Tongue (tissue), 2 donors: ENCODE measurements around the gene MALAT1. TPM values are rescaled to one million over a fixed set of nuclear protein-coding genes. Genes with fewer than 3 reads are reported as not detected.
"Not testable (repeated sequence)": the region's sequence is repeated elsewhere in the genome, so short reads cannot be mapped to it uniquely, and the experiment has no call there.

Source experiments
- DNase-seq: peaks from one replicate; pipeline ENCODE4 v3.0.0-alpha.2; 2015
- total RNA-seq: library from RNA; depleted of rRNA; stranded (reverse); fragments of >200 nt; gene quantifications from one replicate; pipeline ENCODE4 v1.2.3, GENCODE V29; 2014

MALAT1 gene
- total RNA-seq, 1 donor from 2014 or later: 27,133 TPM

- DNase-seq: peak; percentile 33
These were observed 24.1 kb downstream of the MALAT1 start for GRCh38 chr11:65522718-65523630.

GRCh38 chr11:65523631-65523968 is 24.8 kb downstream of the MALAT1 start:
- not testable (repeated sequence) for DNase-seq

- no peak for DNase-seq
These were observed 25.3 kb downstream of the MALAT1 start for GRCh38 chr11:65524014-65524740.

GRCh38 chr11:65524741-65525545 is 26.1 kb downstream of the MALAT1 start, which contains the start of gene SCYL1:
Gene SCYL1, plus strand, starts transcription at chr11:65525083. Its CDS starts 71 bp downstream, at chr11:65525154.
- peak; percentile 90 for DNase-seq

GRCh38 chr11:65525546-65526480 is 27.0 kb downstream of the MALAT1 start:
- no peak for DNase-seq

- DNase-seq: no peak
These were observed 27.9 kb downstream of the MALAT1 start for GRCh38 chr11:65526744-65527143.

GRCh38 chr11:65528819-65529350 is 30.0 kb downstream of the MALAT1 start:
- no peak for DNase-seq

GRCh38 chr11:65529475-65530156 is 30.8 kb downstream of the MALAT1 start:
- DNase-seq: no peak

GRCh38 chr11:65530157-65530496 is 31.3 kb downstream of the MALAT1 start:
- DNase-seq: no peak

GRCh38 chr11:65532388-65533064 is 33.7 kb downstream of the MALAT1 start:
- DNase-seq: no peak

GRCh38 chr11:65535102-65535501 is 36.3 kb downstream of the MALAT1 start:
- no peak for DNase-seq

GRCh38 chr11:65536412-65537295 is 37.8 kb downstream of the MALAT1 start:
- no peak for DNase-seq

- DNase-seq: no peak
These were observed 38.4 kb downstream of the MALAT1 start for GRCh38 chr11:65537296-65537597.

- no peak for DNase-seq
These were observed 38.9 kb downstream of the MALAT1 start for GRCh38 chr11:65537620-65538231.

- DNase-seq: no peak
These were observed 39.5 kb downstream of the MALAT1 start for GRCh38 chr11:65538232-65538914.

- no peak for DNase-seq
These were observed 40.3 kb downstream of the MALAT1 start for GRCh38 chr11:65538915-65539743.

- no peak for DNase-seq
These were observed 41.0 kb downstream of the MALAT1 start for GRCh38 chr11:65539744-65540289.
